GM19025 (cell line): ENCODE data around the gene TRMT1L.

ENCODE experiments used
- ATAC-seq: cut with Tn5 transposase; IDR thresholded peaks from one replicate; pipeline ENCODE4 v1.9.1; 2021; ENCODE audit warnings: mild to moderate bottlenecking, low read depth, moderate library complexity; ENCODE audit not compliant: unreplicated experiment

TRMT1L gene

GRCh38 chr1:185129708-185130107 lies 27.0 kb downstream of the TRMT1L start:
- no peak for ATAC-seq

- no peak for ATAC-seq
Observed at GRCh38 chr1:185112356-185112755, 44.4 kb downstream of the TRMT1L start.

- no peak for ATAC-seq
Observed at GRCh38 chr1:185111873-185112272, 44.9 kb downstream of the TRMT1L start.

- ATAC-seq, result no peak
Observed at GRCh38 chr1:185110145-185110544, 46.6 kb downstream of the TRMT1L start.

- no peak for ATAC-seq
Observed at GRCh38 chr1:185108321-185108720, 48.4 kb downstream of the TRMT1L start.

- ATAC-seq, result no peak
Observed at GRCh38 chr1:185105121-185105520, 51.6 kb downstream of the TRMT1L start.

- no peak for ATAC-seq
Observed at GRCh38 chr1:185104083-185104482, 52.7 kb downstream of the TRMT1L start.

- no peak for ATAC-seq
Observed at GRCh38 chr1:185096531-185096930, 60.2 kb downstream of the TRMT1L start.

GRCh38 chr1:185094761-185095160 lies 62.0 kb downstream of the TRMT1L start:
- no peak for ATAC-seq

- no peak for ATAC-seq
Observed at GRCh38 chr1:185091480-185091879, 65.3 kb downstream of the TRMT1L start.

GRCh38 chr1:185087746-185088145 lies 69.0 kb downstream of the TRMT1L start:
- ATAC-seq, result no peak

- no peak for ATAC-seq
Observed at GRCh38 chr1:185087101-185087500, 69.7 kb downstream of the TRMT1L start.

GRCh38 chr1:185083818-185084217 lies 72.9 kb downstream of the TRMT1L start:
- ATAC-seq, result no peak

GRCh38 chr1:185080422-185080821 lies 76.3 kb downstream of the TRMT1L start:
- no peak for ATAC-seq

GRCh38 chr1:185077374-185077773 lies 79.4 kb downstream of the TRMT1L start:
- ATAC-seq, result no peak

- ATAC-seq, result no peak
Observed at GRCh38 chr1:185075476-185075875, 81.3 kb downstream of the TRMT1L start.

GRCh38 chr1:185074307-185074706 lies 82.4 kb downstream of the TRMT1L start:
- no peak for ATAC-seq

GRCh38 chr1:185073725-185074124 lies 83.0 kb downstream of the TRMT1L start:
- ATAC-seq, result no peak

- no peak for ATAC-seq
Observed at GRCh38 chr1:185070051-185070450, 86.7 kb downstream of the TRMT1L start.

- no peak for ATAC-seq
Observed at GRCh38 chr1:185069202-185069772, 87.5 kb downstream of the TRMT1L start.

- ATAC-seq, result no peak
Observed at GRCh38 chr1:185068341-185068740, 88.4 kb downstream of the TRMT1L start.
